H9 (cell line): ENCODE results near the gene TOMM70. TPM values are rescaled to one million over a fixed set of nuclear protein-coding genes. Genes with fewer than 3 reads are reported as not detected.

Source experiments
- DNase-seq: peaks from one replicate; pipeline ENCODE4 v3.0.0-alpha.2; 2017
- H2AFZ ChIP-seq: one replicate; pipeline ENCODE4 v1.6.1; 2013; ENCODE audit warnings: mild to moderate bottlenecking, low read length, control low read depth, moderate library complexity
- H2AK5ac ChIP-seq: 2 replicates; pipeline ENCODE4 v1.6.1; 2013; ENCODE audit warnings: low read length, control low read depth, mixed read lengths; ENCODE audit not compliant: insufficient read length
- H2BK120ac ChIP-seq: one replicate; pipeline ENCODE4 v1.6.1; 2013; ENCODE audit warnings: low read depth, mild to moderate bottlenecking, low read length, control low read depth, inconsistent platforms; ENCODE audit not compliant: poor library complexity, severe bottlenecking
- H2BK12ac ChIP-seq: 2 replicates; pipeline ENCODE4 v1.6.1; 2013; ENCODE audit warnings: low read length, control low read depth, mixed read lengths, low read depth; ENCODE audit not compliant: insufficient read length
- H2BK15ac ChIP-seq: 2 replicates; pipeline ENCODE4 v1.6.1; 2013; ENCODE audit warnings: low read depth, low read length, control low read depth
- H2BK20ac ChIP-seq: one replicate; pipeline ENCODE4 v1.6.1; 2013; ENCODE audit warnings: low read depth, mild to moderate bottlenecking, low read length, control low read depth, inconsistent platforms; ENCODE audit not compliant: poor library complexity, severe bottlenecking
- H2BK5ac ChIP-seq: 2 replicates; pipeline ENCODE4 v1.6.1; 2013; ENCODE audit warnings: low read length, control low read depth, mixed read lengths; ENCODE audit not compliant: insufficient read length
- H3K14ac ChIP-seq: 2 replicates; pipeline ENCODE4 v1.6.1; 2013; ENCODE audit warnings: low read length, control low read depth; ENCODE audit not compliant: insufficient read depth
- H3K18ac ChIP-seq: 2 replicates; pipeline ENCODE4 v1.6.1; 2013; ENCODE audit warnings: low read depth, mild to moderate bottlenecking, mixed read lengths, low read length, control low read depth; ENCODE audit not compliant: insufficient read length
- H3K23ac ChIP-seq: 2 replicates; pipeline ENCODE4 v1.6.1; 2013; ENCODE audit warnings: low read length, control low read depth, mixed read lengths, low read depth; ENCODE audit not compliant: insufficient read length
- H3K23me2 ChIP-seq: 2 replicates; pipeline ENCODE4 v1.6.1; 2013; ENCODE audit warnings: low read depth, mild to moderate bottlenecking, mixed read lengths, low read length, control low read depth; ENCODE audit not compliant: insufficient read length, poor library complexity, severe bottlenecking
- H3K27ac ChIP-seq: 2 replicates; pipeline ENCODE4 v1.5.1; 2013; ENCODE audit warnings: low read length, control low read depth, mixed read lengths, low read depth; ENCODE audit not compliant: insufficient read length
- H3K27me3 ChIP-seq: 2 replicates; pipeline ENCODE4 v1.6.1; 2013; ENCODE audit warnings: low read length, control low read depth, inconsistent platforms; ENCODE audit not compliant: insufficient read depth
- H3K4ac ChIP-seq: 2 replicates; pipeline ENCODE4 v1.6.1; 2013; ENCODE audit warnings: low read depth, mild to moderate bottlenecking, control low read depth, inconsistent platforms, low read length, moderate library complexity
- H3K4me1 ChIP-seq: 2 replicates; pipeline ENCODE4 v1.6.1; 2013; ENCODE audit warnings: low read length, control low read depth, inconsistent platforms; ENCODE audit not compliant: insufficient read depth
- H3K4me2 ChIP-seq: 2 replicates; pipeline ENCODE4 v1.6.1; 2013; ENCODE audit warnings: low read length, control low read depth, mixed read lengths; ENCODE audit not compliant: insufficient read length, insufficient read depth
- H3K56ac ChIP-seq: 2 replicates; pipeline ENCODE4 v1.6.1; 2013; ENCODE audit warnings: low read depth, mild to moderate bottlenecking, mixed read lengths, low read length, control low read depth; ENCODE audit not compliant: insufficient read length
- H3K79me1 ChIP-seq: 2 replicates; pipeline ENCODE4 v1.6.1; 2013; ENCODE audit warnings: low read depth, mild to moderate bottlenecking, moderate library complexity, low read length, control low read depth, inconsistent platforms; ENCODE audit not compliant: insufficient read depth, poor library complexity, severe bottlenecking
- H3K79me2 ChIP-seq: 2 replicates; pipeline ENCODE4 v1.6.1; 2013; ENCODE audit warnings: low read length, control low read depth, inconsistent platforms; ENCODE audit not compliant: insufficient read depth
- H3K9ac ChIP-seq: 2 replicates; pipeline ENCODE4 v1.6.1; 2013; ENCODE audit warnings: low read length, control low read depth, mixed read lengths; ENCODE audit not compliant: insufficient read length; ENCODE audit errors: extremely low read depth
- H3K9me3 ChIP-seq: one replicate; pipeline ENCODE4 v1.6.1; 2013; ENCODE audit warnings: low read depth, low read length, inconsistent platforms; ENCODE audit not compliant: control insufficient read depth
- H3T11ph ChIP-seq: one replicate; pipeline ENCODE4 v1.6.1; 2013; ENCODE audit warnings: mild to moderate bottlenecking, low read length, control low read depth, inconsistent platforms
- H4K20me1 ChIP-seq: one replicate; pipeline ENCODE4 v1.6.1; 2013; ENCODE audit not compliant: control insufficient read depth, insufficient read length, insufficient read depth
- H4K5ac ChIP-seq: 2 replicates; pipeline ENCODE4 v1.6.1; 2013; ENCODE audit warnings: low read depth, mild to moderate bottlenecking, mixed read lengths, low read length, control low read depth; ENCODE audit not compliant: insufficient read length
- H4K8ac ChIP-seq: replicated peaks from 2 replicates; pipeline ENCODE4 v1.6.1; 2013; ENCODE audit warnings: low read length, control low read depth, mixed read lengths, low read depth; ENCODE audit not compliant: insufficient read length
- H4K91ac ChIP-seq: 2 replicates; pipeline ENCODE4 v1.6.1; 2013; ENCODE audit warnings: low read depth, mild to moderate bottlenecking, moderate library complexity, mixed read lengths, low read length, control low read depth; ENCODE audit not compliant: insufficient read length
- H3K27ac Mint-ChIP-seq, 3 experiments: 2 replicates in 2 of 3; 3 replicates in 1 of 3; pipeline ENCODE4 v1.8.0; 2020 to 2021; ENCODE audit warnings: mixed read lengths in 3 of 3, mild to moderate bottlenecking in 1 of 3, moderate library complexity in 1 of 3
- H3K27me3 Mint-ChIP-seq: 2 replicates; pipeline ENCODE4 v1.8.0; 2021; ENCODE audit warnings: low read depth, mild to moderate bottlenecking, moderate library complexity, mixed read lengths
- H3K36me3 Mint-ChIP-seq, 3 experiments: 2 replicates in 2 of 3; 3 replicates in 1 of 3; pipeline ENCODE4 v1.8.0; 2020 to 2021; ENCODE audit warnings: low read depth in 3 of 3, mixed read lengths in 3 of 3; ENCODE audit not compliant: insufficient read depth in 1 of 3
- H3K4me1 Mint-ChIP-seq, 2 experiments: 2 replicates each; pipeline ENCODE4 v1.8.0; 2020; ENCODE audit warnings: mixed read lengths in 2 of 2
- H3K4me3 Mint-ChIP-seq, 2 experiments: 2 replicates in 1 of 2; 3 replicates in 1 of 2; pipeline ENCODE4 v1.8.0; 2020 to 2021; ENCODE audit warnings: mild to moderate bottlenecking in 2 of 2, mixed read lengths in 2 of 2, moderate library complexity in 1 of 2
- H3K9me3 Mint-ChIP-seq, 2 experiments: 2 replicates in 1 of 2; 3 replicates in 1 of 2; pipeline ENCODE4 v1.8.0; 2020; ENCODE audit warnings: mild to moderate bottlenecking in 2 of 2, mixed read lengths in 2 of 2, moderate library complexity in 1 of 2
- CTCF ChIP-seq: fragments of 200-600 bp; sonication (generic); conservative IDR thresholded peaks from 3 replicates; pipeline ENCODE4 v1.8.0; 2021; ENCODE audit warnings: antibody characterized with exemption, mild to moderate bottlenecking
- WGBS: extraction: QIAGEN DNeasy Blood & Tissue Kit; methylation state at CpG from one replicate; pipeline ENCODE4 v1.1.7; 2013; ENCODE audit warnings: missing lambda C conversion rate, low lambda C conversion rate, mixed read lengths; ENCODE audit not compliant: insufficient read length; ENCODE audit errors: extremely low coverage; 5-methylcytosine and 5-hydroxymethylcytosine counted together
- total RNA-seq: library from RNA; stranded (reverse); gene quantifications from 2 replicates; pipeline ENCODE4 v1.2.1, GENCODE V29; 2021

Gene TOMM70
- total RNA-seq, 1 experiment from 2014 or later: 53.0 TPM

- no peak overlapping the region for H3K4ac ChIP-seq
- H2BK20ac ChIP-seq: no peak overlapping the region
- no peak overlapping the region for H4K5ac ChIP-seq
- Mint-ChIP-seq H3K27me3 (no peaks in the 10 kb centered on the region), H3K27ac (no peak overlapping the region), H3K4me3 (no peak overlapping the region), H3K4me1 (peaks cover 43 to 51% of the 10 kb centered on the region in 2 experiments), H3K36me3 (peaks cover 13 to 56% (median 23%) of the 10 kb centered on the region in 3 experiments), H3K9me3 (peaks cover 2 to 6% of the 10 kb centered on the region in 2 experiments; a peak in 2 of 5 replicates)
- no peak overlapping the region for H3K23ac ChIP-seq
- no peak overlapping the region for H3K9ac ChIP-seq
- TF ChIP-seq CTCF: no peak
- H2BK15ac ChIP-seq: no peak overlapping the region
- no peak overlapping the region for H2AK5ac ChIP-seq
- H3K27me3 ChIP-seq: no peaks in the 10 kb centered on the region
- no peaks in the 10 kb centered on the region for H3K79me2 ChIP-seq
- H3K18ac ChIP-seq: no peak overlapping the region
- no peaks in the 10 kb centered on the region for H4K20me1 ChIP-seq
- H3T11ph ChIP-seq: no peak overlapping the region
- H3K23me2 ChIP-seq: no peaks in the 10 kb centered on the region
- WGBS: no CpG with 5 or more reads among the region's 2 CpGs
- no peak overlapping the region for H2BK120ac ChIP-seq
- H2BK12ac ChIP-seq: no peak overlapping the region
- no peak overlapping the region for H3K14ac ChIP-seq
- H3K9me3 ChIP-seq: no peaks in the 10 kb centered on the region
- H4K8ac ChIP-seq: no peak overlapping the region
- no peak for DNase-seq
- no peak overlapping the region for H2BK5ac ChIP-seq
- H4K91ac ChIP-seq: no peak overlapping the region
- H3K79me1 ChIP-seq: peaks cover 2% of the 10 kb centered on the region
- H3K56ac ChIP-seq: no peak overlapping the region
- H3K4me2 ChIP-seq: no peak overlapping the region
- H2AFZ ChIP-seq: no peak overlapping the region
- peaks cover 5% of the 10 kb centered on the region; the same call in 1 of the 2 replicates for H3K4me1 ChIP-seq
- no peak overlapping the region for H3K27ac ChIP-seq
Measured at GRCh38 chr3:100411091-100411982, 10.4 kb upstream of the TOMM70 start.
